GM18858 (cell line): Measurements from ENCODE around the gene PHLPP1.
"Not testable (repeated sequence)": the region's sequence is repeated elsewhere in the genome, so short reads cannot be mapped to it uniquely, and the experiment has no call there.

Experiments
- ATAC-seq: cut with Tn5 transposase; IDR thresholded peaks from one replicate; pipeline ENCODE4 v1.9.1; 2021; ENCODE audit not compliant: unreplicated experiment

Gene PHLPP1

GRCh38 chr18:62880034-62880433 is 164.7 kb downstream of the PHLPP1 start:
- no peak for ATAC-seq

DNA sequence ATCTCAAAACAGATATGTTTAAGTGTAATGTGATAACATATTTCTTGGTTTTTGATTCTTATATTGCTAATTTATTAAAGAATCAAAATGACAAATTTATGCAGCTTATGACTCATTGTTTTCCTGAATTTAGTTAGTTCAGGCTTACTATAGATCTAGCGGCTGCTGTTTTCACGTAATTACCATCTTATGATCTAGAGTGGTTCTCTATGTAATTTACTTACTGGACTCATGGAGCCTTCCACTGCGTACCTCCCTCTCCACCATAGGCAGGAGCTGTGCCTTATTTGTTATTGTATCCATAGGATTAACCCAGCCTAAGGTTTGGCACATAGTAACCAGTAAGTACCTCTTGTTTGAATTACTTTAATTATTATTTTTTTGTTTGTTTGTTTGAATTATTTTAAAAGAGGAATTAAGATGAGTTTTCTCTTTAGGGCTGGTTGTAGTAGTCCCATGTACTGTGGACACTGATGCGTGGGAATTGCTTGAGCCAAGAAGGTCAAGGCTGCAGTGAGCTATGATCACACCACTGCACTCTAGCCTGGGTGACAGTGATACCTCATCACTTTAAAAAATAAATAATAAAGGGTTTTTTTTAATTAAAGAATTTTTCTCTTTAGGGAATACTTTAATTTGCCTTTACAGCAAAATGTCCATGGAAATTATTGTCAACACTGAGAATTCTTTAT is 165.5 kb downstream of the PHLPP1 start:
- ATAC-seq = no peak

DNA sequence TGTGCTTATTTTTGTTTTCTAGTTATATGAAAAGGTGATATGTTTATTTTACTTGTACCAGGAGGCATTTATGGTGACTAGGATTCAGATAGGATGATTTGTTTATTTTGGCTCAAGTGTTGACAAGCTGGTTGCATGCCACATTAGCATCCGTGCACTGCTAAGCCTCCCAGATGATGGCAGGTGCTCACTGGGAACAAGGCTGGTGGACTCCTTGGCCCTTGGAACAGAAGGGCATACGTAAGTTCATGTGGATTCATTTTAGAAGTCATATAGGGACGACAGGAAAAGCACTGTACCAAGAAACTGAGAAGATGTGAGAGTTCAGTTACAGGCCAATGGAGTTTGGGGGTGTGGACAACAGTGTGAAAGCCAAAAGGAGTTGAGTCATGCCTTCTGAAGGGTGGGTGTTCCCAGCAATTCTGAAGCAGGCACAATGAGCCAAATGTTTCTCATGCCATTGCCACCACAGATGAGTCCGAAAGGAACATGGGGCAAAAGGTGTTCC is 166.2 kb downstream of the PHLPP1 start:
- peak; percentile 59 for ATAC-seq

DNA sequence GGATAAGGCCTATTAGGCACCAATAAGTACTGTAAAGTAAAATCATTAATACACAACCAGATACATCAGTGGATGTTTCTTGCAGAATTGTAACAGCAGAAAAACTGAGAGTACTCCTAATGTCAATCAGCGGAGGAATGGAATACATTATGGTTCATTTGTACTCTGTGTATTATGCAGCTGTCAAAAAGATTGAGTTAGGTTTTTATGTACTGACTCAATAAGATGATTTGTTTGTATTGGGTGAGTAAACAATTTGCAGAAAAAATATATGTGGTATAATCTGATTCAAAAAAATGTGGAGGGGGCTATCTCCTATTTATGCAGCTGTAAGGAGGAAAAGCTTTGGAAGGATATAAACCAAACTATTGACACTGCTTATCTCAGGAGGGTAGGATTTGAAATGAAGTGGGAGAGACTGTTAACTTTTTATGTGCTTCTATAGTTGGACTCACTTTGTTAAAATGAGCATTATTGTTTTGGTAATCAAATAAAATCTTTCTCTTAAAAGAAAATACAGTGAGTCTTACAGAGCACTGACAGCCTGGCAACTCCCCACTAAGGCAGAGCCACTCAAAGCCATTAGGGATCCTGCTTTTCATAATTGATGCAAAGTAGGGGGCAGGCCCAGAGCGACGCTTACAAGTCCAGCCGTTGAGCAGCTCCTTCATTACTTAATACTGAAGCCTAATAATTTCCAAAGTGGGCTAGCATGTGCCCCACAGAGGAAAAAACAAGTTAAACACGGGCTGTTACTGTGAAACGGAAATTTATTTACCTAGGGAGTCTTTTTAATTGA is 168.8 kb downstream of the PHLPP1 start:
- no peak for ATAC-seq

DNA sequence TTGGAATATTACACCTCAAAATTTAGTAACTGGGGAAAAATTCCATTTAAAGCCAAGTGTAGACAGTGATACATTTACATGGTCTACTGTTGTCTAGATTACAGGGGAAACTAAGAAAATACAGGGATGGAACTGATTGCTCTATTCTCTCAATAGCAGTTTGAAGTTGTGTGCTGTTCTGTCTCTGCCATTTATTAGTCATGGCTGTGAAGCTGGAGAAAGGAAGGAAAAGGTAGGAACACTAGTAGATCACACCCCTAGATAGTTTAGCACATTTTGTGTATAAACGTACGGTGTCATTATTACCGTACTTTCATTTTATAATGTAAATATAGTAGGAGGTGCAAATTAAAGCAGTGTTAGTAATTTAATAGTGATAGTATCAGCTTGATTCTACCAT is 170.5 kb downstream of the PHLPP1 start:
- no peak for ATAC-seq

DNA sequence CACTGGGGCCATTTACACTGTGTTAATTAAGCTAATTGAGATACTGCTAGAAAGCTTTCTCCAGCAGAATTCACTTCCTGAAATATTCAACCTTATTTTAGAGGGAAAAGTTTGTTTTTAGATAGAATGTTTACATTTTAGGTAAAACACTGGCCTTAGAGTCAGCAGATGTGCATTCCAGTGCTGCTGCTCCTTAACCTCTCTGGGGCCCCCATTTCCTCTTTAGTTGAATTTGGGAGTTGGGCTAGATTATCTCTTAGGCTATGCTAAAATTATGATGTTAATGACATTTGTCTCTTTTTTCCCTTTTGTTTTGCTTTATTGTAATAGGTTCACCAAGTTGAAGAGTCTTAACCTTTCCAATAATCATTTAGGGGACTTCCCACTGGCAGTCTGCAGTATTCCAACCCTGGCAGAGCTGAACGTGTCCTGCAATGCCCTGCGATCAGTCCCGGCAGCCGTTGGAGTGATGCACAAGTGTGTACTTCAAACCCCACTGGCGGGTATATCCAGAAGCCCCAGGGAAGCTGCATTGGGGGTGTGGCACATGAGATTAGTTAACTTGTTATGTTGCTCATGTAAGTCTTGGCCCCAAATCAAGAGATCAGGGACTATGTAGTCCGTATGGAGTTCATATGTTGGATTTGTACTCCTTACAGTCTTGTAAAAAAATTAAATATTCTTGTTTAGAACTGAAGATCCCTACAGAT is 179.5 kb downstream of the PHLPP1 start:
- ATAC-seq = no peak

GRCh38 chr18:62897153-62897552 is 181.8 kb downstream of the PHLPP1 start:
- ATAC-seq = no peak

GRCh38 chr18:62898359-62898758 is 183.0 kb downstream of the PHLPP1 start:
- ATAC-seq = peak; percentile 70

GRCh38 chr18:62899534-62899933 is 184.2 kb downstream of the PHLPP1 start:
- ATAC-seq = no peak

GRCh38 chr18:62900132-62900883 is 185.0 kb downstream of the PHLPP1 start:
- ATAC-seq = no peak

GRCh38 chr18:62902776-62903175 is 187.4 kb downstream of the PHLPP1 start:
- ATAC-seq = no peak

DNA sequence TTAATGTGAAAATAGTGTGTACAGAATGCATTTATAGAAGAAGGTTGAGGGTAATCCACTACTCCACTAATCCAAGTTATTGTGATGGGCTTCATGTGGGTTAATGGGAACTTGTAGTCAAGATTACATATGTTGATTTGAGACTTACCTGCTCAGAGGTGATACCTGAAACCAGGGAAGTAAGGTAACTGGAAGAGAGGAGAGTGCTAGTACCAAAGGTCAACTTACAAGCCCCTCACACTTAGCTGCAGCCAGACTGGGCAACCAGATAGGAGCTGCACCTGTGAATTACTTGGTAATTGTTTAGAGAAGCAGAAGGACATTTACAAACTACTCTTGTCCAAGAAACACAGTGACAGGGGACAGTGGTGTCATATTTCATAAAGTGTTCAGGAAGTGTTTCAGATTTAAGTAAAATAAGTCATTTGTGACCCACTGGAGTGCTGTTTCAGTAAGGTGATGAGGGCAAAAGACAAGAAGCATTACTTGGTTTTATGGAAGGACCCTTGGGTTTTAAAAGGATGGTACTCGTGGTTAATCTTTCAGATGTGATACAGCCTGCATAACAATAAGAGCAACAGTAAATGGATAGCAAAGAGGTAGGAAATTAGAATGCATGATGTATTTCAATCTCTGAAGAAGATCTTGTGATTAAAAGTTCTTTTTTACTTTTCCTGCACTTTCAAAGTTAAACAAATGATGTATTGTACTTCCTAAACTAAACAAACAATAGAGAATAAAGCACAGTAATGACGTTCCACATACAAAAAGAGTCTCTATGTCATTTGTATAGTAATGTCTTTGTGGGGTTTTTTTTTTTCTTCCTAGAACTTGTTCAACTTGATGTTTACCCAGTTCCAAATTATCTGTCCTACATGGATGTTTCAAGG is 189.3 kb downstream of the PHLPP1 start:
- ATAC-seq = no peak

DNA sequence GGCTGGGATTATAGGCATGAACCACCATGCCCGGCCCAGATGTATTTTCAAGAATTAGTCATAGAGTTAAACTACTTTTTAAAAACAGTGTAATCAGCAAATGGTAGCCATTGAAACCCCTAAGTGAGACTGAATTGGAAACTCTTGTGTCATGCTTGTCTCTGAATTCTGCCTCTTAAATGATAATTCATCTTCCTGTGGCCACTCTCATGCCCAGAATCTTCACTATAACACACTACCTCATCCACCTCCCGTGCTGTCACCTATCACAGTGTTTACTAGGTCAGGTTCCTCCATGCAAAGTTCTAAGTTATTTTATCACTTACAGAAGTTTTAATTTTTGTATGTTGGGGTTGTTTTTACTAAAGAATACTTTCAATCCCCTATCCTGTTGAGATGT is 197.5 kb downstream of the PHLPP1 start:
- no peak for ATAC-seq

DNA sequence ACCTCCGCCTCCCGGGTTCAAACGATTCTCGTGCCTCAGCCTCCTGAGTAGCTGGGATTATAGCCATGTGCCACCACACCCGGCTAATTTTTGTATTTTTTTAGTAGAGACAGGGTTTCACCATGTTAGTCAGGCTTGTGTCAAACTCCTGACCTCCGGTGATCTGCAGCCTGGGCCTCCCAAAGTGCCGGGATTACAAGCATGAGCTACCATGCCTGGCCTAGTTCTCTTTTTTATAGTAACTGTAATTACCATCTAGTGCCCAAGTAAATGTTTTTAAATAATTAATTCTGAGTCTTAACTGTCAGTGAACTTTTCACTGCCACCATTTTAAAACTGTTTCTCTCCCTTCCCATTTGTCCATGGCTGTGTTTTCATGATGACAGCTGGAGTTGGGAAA is 198.5 kb downstream of the PHLPP1 start:
- not testable (repeated sequence) for ATAC-seq

GRCh38 chr18:62914871-62915392 is 199.6 kb downstream of the PHLPP1 start:
- ATAC-seq = no peak

DNA sequence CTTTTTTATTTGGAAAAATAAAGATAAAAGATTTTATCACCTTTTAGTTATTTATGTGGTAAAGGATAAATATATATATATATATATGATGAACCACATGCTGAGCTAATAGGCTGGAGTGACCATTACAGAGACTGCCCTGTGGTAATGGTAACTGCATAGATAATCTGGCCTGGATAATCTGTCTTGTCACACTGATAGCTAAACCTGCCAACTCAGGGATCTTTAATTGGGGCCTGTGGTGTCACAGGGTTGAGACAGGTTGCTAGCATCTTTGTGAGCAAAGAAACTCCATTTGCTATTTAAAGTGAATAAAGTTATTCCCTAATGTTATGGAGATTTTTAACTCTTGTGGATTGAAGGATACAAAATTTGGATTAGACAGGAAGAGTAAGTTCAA is 203.0 kb downstream of the PHLPP1 start:
- no peak for ATAC-seq

DNA sequence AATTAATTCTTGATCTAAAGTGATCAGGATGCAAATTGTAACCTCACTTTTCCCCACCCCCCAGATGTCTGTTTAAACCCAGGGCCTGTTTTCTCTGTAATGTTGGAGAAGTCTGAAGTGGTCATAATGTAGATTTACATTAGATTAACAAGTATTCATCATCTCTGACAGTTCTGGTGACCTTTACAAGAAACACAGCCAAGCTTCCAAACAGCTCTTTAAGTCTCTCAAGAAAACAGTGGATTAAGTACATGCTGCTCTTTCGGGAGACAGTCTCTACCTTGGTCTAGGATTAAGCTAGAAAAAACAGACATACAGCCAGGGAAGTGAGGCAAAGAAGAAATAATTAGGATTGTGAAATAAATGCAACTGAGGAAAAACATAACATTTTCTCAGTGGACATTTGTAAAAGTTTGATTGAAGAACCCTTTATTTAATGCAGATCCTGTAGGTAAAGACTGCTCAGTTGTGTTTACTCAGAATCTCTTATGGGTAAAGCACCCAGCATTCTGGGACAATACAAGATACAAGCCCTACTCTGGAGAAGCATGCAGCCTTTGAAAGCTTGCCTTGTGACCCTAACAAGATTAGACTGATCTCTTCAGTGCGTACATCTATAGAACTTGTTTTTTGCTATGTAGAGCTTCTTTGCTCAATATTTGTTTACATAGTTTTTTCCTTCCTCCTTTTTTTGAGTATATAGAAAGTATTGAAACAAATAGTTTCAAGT is 203.9 kb downstream of the PHLPP1 start:
- no peak for ATAC-seq

DNA sequence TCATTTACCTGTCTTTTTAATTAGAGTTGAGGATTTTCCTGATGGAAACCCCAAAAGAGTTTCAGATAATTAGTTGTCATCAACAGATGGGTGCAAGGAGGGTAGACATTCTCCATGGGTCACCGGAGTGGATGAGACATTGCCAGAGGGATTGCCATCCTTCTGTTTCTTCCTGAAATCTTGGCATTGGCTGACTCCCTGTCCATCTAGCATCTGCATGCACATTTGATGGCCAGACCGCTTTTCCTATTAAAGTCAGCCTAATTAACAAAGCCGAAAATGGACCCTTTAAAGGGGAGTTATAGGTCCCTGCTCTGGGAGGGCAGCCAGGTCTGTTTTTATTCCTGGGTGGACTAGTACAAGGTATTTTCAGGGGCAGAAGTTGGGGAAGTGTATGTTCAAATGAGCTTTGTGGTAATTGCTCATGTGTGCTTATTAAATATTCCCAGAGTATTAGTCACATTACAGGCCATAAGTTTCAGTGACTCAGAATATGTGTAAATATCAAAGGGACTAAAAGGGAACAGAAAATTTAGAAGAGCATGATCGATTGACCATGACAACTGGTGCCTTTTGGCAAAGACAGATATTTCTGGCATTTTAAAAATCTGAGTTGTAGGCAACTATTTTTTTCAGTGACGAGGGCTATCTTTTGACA is 209.8 kb downstream of the PHLPP1 start:
- ATAC-seq = no peak

GRCh38 chr18:62928326-62928725 is 213.0 kb downstream of the PHLPP1 start:
- ATAC-seq = no peak
